HG03342 (cell line): ENCODE data around the gene KLF7.

Experiments
- ATAC-seq: cut with Tn5 transposase; IDR thresholded peaks from one replicate; pipeline ENCODE4 v1.9.1; 2021; ENCODE audit warnings: mild to moderate bottlenecking, moderate library complexity; ENCODE audit not compliant: unreplicated experiment

The KLF7 gene

DNA sequence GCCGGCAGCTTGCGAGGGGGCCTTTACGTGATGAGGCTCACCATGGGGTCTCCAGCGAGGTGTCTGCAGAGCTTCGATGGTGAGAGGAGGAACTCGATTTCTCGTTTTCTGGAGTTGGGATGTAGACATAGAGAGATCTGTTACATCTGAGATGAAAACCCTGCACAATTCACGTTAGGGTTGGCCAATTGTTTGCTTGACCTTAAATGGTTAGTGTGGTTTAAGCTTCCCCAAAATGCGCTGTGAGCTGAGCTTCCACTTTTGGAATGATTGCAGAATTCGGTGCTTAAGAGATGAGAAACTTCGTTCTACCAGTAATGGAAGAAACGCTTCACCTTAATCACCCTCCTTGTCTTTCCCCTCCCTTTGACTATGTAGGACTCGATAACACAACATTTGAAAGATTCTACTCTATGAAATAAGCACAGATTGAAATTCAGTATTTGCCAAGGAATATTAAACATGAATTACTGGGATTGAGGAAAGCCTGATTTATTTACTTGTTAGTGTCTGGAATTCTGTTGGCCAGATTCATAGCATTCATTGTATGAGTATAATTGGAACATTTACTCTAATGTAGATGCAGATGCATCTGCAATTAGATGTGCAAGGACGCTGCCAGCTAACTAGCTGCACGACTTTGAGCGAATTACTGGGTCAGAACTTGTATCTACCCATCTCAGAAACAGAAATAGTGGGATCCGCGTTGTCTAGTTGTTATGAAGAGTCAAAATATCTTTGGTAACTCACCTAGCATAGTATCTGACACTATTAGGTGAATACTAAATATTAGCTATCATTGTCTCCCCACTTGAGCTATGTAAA lies 1.6 kb upstream of the KLF7 start:
- ATAC-seq: no peak

DNA sequence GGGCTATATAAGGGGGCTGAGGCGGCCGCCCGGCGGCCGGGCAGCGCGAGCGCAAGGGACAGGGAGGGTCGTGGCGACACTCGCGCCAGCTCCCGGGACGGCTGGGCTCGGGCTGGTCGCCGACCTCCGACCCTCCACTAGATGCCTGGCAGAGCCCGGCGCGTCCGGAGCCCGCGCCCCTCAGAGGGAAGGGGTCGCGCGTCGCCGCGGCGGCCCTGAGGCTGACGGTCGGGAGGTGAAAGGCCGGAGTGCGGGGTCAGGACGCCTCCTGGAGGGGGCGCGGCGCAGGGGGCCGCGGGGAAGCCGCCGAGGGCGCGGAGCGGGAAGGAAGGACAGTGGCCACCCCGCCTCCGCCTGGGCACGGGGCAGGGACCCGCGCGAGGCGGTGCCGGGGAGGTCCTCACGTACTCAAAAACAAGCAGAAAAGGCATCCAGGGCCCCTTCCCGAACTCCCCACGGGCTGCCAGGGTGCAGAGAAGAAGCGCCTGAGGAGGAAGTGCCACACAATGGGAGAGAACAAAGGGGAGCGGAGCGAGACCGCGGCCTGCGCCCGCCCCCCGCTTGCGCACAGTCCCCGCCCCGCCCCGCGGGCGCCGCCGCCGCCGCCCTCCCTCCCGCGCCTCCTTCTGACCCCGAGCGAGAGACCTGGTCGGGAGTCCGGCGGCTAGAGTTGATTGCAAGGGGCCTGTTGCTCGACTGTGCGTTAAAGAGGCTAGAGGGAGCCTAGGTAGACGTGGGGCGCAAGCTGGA lies 776 bp upstream of the KLF7 start:
- peak; percentile 47 for ATAC-seq

DNA sequence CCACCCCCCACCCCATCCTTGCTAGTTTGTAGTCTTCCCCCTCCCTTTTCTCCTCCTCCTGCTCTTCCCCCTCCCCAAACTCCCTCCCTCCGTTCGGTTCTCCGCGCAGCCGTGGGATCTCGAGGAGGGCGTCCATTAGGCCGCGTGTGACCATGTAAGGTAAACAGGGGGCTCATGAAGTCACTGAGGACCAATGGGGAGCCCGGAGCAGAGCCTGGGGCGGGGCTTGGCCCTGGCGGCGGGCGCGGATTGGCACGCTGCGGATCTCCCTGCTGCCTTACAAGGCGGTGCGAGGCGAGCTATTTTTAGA lies 246 bp upstream of the KLF7 start:
- peak; percentile 95 for ATAC-seq

DNA sequence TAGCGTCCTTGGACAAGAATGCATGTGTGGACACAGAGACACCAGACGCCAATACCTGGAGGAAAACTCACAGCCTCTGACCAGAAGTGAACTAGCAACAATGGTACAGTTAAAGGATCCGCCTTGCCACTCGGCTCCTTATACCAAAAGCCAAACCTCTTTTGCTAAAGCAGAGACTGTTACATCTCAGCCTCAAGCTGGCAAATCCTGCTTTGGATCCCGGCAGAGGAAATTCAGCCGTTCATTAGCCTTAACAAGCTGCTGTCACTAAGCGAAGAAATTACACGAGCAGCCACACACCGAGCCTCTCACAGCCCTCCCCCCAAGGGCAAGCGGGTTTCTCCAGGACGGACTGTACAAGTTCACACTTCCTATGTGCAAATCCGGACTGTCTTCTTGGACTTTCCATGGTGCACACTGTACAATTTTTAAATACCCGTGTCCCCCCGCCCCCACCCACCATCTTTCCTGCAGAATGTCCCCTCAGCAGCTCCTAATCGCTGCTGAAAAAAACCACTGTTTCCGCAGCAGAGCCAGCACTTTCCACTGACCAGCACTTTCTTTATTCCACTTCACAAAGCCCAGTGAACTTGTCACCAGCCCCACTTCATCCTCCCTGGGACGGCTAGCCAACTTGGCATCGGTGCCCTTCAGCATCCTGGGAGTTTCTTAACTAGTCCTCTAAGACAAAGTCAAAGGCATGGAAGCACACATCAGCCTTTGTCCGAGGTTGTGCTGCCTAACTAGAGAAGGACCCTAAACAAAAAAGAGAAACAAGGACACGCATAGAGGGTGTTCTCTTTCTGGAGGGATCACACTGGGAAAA lies 1.5 kb downstream of the KLF7 start:
- no peak for ATAC-seq

DNA sequence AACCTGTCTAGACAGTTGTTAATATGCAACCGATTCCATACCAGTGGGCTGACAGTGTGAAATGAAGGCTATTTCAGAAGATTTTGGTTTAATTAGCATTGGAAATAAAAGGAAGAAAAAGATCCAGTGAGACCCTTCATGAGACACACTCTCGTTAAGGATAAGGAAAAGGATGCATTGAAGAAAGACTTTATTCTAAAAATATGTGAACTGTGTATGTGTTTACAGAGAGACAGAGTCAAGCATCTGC lies 2.1 kb downstream of the KLF7 start:
- ATAC-seq: no peak

DNA sequence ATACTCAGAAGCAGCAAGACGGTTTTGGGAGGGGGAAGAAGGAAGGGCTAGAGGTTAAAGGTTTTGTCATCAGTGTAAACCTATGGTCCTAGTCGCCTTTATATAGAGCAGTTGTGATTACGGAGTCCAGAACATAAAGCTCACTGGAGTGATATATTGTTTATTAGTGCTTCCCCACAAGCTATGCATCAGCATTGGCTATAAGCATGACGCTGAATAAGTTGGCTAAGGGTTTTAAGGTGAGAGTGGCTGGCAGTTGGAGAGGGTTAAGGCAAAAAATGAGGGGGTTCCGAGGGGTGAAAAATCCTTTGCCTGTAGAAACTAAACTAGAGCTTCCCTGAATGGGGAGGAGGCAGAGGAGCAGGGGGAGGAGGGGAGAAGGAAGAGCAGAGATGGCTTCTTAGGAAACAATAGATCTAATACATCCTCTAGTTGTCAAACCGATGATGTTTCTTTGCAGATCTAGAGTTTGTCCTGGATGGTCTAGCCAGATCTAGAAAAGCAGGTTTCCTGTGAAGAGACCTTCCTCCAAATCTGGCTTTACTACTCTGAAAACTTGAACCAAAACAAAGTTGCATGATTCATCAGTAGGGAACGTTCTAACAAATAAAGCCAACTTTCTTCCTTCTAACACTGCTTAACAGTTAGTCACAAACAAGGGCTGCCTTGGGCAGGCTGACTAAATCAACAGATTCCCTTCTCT lies 2.5 kb downstream of the KLF7 start:
- ATAC-seq: no peak

DNA sequence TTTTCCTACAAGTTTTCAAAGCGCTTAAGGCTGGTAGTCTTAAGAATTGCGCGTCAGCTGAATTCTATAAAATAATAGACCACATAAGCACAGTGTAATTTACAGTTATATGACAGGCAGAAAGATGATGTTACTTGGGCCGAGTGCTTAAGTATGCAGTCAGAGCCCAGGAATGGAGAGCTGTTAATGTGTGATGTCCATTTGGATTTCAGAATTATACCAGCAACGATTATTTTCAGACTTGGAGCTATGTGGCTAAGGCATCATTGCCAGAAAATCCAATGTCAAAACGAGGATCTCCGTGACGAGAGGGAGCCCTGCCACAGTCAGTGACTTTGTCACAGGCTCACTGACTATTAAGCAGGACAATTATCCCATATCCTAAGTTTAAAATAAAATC lies 3.4 kb downstream of the KLF7 start:
- no peak for ATAC-seq

DNA sequence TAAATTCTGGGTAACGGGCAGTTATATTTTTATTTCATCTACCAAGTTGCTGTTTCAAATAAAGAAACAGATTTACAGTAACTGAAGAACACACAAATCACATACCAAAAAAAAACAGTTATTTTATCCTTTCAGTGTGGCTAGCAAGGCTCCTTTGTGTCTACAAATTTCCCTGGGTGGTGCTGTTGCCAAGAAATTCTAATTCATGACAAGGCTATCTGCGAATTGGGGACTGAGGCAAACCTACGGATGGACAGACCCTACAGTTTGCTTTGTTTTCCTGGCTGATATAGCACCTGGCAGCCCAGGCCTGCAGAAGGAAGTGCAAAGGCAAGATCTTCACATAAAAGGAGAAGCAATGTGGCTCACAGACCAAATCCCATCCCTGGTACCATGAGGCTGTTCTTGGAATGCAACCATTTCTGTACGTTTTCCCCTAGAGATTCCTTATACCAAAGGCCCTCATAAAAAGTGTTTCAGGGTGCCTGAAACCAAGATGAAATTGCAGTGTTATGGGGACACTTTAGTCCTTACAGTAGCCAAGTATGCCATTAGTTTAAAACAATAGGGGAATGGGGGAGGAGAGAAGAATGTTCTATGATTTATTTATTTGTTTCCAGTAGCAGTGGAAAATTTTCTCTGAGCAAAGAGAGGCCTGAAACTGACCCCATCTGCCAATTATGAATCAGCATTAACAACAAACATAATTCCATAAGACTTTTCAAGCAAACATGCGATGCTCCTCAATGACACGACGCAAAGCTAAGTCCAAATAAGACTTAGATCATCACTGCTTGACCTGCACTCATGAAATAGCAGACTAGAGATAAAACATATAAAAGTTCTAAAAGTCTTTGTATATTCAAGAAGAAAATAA lies 4.3 kb downstream of the KLF7 start:
- ATAC-seq: no peak

DNA sequence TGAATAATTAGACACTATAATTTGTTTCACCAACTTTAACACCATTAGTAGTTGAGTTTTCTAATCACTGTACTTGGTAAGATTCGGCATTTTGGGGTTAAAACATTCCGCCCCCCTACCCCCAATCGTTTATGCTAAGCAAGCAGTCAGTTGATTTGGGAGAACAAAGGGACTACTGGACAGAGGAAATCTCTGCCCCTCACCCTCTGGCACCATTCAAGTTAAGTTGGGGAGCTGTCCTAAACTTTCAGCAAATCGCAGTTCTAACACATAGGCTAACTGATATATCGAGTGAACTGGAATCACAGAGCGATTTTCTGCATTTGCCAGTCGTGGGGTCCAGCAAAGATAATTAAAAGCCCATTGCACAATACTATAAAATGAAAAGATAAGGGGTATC lies 5.6 kb downstream of the KLF7 start:
- ATAC-seq: no peak

DNA sequence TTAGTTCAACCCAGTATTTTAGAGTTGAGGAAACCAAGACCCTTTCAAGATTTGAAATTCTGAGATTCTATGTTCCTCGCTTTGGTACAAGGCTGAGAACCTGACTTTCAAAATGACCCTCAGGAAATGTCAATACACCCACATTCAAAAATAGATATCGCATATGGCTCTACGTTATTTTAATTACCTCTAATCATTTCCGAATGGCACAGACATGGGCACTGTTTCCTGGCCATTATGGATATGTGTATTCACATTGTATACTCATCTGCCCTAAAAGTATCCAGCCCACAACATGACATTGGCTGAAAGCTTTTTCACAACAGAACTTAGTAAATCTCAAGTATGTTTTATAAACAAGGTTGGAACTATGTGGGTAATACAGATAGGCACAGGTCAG lies 6.7 kb downstream of the KLF7 start:
- ATAC-seq: no peak

DNA sequence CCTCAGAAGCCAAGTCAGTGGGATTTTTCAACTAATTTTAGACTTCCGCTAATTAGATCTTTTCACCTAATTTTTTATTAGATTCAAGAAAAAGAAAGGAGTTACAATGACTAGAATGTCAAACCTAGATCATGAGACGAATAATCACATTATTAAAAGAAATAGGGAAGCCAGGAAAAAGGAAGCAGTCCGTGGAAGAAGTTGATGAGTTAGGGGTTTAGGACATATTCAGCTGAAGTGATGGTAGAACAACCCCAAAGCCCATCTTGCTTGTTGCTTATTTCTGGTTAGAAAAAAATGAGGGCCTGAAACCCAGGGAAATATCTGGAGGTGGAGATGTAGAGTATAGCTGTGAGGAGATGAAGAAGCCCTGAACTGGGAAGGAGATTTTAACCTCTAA lies 8.0 kb downstream of the KLF7 start:
- no peak for ATAC-seq

DNA sequence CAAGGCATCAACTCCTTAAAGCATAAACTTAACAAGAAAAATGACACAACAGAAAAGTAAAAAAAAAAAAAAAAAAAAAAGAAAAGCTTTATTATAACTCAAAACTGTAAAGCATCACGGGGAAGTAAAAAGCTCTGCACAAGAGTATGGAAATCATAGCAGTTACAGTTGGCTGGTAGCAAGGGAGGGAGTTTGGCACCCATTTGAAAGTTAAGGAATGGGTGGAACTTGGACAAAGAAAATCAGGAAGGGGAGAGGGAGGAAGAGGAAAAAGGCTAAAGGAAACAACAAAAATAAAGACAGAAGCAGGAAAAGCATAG lies 8.6 kb downstream of the KLF7 start:
- ATAC-seq: no peak

DNA sequence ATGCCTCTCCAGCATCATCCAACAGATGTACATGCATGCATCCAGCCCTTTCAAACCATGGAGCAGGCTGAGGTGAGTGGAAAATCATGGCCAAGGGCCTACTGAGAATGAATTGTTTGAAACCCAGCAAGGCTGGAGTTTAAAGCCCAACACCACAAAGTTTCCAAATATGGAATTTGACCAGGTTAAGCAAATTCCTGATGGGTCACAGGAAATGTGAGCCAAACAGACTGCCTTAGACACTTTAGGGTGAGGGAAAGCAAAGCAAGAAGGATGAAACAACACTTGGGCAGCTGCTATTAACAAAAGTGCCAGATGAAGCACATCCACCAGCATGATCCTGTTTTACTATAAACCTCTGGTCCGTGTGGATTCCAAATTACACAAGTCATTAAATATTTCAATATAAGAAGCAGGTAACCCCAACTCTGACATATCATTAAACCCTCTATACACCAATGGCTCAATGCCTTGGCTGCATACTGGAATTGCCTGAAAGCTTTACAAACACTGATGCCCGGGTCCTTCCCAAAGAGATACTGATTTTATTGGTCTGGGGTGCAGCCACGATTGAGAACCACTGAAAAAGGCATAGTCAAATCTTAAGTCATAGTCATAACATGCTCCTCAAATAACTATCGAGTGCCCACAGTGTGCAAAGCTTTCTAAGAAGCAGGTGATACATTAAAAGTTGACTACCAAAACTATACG lies 9.1 kb downstream of the KLF7 start:
- peak; percentile 70 for ATAC-seq

DNA sequence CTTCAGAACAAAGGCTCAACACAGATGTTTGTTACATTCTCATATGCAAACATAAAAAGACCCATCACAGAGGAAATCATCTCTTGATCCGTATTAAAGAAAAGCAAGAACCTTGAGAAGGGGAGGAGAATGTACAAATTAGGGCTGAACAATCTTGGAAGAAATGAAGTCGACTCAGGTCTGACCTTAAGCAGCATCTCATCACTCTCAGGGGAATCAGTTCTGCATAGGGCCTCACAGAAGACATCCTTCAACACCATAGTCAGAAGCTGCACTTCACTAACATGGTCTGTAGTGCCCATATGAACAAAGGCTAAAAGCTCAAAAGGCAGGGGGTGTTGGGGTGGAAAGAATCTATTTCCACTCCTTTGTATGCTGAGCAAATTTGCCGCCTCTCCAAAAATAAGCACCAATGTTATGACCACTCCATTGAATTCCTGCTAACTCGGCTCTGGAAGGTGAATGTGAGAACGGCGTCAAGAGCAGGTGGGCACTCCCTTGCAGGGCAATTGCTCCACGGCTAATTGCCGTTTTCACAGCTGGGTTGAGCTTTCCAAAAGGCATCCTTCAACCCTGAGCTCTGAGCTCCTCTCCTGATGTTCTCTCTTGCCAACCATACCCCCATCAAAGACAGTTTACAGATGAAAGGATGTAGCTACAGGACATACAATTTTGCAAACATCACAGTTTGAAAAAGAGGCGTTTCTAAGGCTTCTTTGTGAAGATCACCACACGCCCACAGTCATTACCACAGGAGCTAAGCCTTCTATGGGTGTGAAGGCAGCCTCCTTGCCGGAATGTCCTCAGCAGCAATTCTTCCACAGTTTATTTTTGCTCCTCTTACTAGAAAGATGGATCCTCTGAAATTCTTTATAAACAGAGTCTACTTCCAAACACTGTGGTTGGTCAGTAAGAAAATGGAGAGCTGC lies 10.0 kb downstream of the KLF7 start:
- ATAC-seq: no peak

DNA sequence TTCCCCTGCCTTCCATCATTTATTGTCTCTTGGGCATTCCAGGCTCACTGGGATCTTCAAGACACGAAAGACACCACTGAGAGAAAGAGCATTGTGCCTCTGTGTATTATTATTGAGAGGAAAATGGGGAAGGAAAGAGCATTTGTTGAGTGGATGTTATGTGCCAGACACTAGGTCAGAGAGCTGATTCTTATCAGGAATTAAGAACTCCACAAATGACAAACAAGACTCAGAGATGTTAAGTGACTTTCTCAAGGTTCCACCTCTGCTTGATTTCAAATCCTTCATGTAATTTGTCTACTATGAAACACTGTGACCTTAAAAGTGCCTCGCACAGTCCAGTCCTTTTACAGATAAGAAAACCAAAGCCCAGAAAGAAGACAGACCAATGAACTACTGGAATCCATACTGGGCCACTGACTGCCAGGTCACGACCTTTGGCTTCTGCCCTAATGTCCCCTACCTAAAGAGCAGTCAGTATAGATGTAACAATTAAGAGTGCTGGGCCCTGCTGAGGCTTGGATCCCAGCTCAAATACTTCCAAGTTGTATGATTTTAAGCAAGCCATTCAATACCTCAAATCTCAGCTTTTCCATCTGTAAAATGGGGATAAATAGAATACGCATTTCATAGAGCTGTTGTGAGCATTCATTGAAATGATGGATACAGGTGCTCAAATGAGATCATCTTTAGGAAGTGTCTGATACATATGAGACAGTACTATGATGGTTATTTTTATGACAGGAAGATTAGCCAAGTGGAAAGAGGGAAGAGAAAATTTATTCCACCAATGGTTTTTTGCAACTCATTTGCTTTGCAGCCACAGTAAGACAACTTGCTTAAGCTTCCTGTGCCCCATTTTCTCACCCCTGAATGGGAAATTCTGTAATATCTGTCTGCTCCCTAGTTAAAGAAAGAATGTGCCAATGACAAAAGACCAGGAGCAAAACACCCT lies 10.9 kb downstream of the KLF7 start:
- no peak for ATAC-seq

DNA sequence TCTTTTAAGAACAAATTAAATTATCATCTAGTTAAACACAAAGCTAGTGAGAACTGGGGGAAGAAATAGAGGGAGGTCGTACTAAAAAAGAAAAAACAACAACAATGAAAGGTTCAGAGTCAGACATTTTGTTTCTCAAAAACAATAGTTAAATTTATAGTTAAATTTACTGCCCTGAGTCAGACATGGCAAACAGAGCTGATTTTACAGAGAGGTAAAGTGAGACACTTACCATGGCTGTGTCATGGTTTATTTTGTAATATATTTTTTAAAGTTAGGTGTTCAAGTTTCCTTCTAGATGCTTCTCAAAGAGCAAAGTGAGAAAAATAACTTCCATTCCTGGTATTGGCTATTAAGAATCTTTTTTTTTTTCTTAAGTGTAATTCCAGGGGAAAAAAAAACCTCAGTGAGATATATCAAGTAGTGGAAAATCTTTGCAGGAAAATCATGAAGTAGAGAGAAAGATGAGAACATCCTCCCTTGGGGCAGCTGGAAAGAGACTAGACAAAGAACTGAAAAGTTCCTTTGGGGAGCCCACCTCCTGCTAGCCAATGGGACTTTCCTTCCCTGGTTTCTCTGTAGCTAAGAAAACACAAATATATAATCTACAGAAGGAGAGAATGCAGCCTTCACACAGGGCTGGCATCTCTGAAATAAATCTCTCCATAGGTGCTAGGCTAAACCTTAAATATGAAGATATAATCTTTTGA lies 12.3 kb downstream of the KLF7 start:
- no peak for ATAC-seq

DNA sequence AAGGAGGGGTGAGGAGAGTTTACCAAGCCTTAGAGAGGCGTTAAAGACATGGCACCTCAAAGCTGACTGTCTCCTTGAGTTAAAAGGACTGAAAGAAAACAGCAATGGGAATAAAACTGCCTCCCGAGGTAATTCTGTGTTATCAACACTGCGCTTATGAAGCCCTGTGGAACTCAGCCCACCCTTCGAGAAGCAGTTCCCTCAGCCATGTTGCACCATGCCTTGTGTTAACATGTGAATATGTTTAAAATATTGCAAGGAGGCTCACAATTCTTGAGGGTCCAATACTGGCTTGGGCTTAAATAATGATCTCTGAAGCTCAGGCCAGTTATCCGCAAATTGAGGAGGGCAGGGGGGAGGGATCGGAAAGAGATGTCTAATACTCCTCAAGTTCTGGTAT lies 14.7 kb downstream of the KLF7 start:
- no peak for ATAC-seq
